OCI-LY3 (cell line): ENCODE data around the gene MTHFS.

Experiments used
- H2AFZ ChIP-seq: fragments of 200-600, 300-600 bp; shearing (Covaris generic); 2 replicates; pipeline ENCODE4 v1.6.0; 2014; ENCODE audit warnings: antibody characterized with exemption, low read depth, low read length
- H3K27ac ChIP-seq: fragments of 200-600, 300-600 bp; sonication (generic); 2 replicates; pipeline ENCODE4 v1.5.1; 2014; ENCODE audit warnings: mild to moderate bottlenecking, low read length, moderate library complexity, mixed read lengths
- H3K27me3 ChIP-seq: fragments of 200-600, 300-600 bp; sonication (generic); 2 replicates; pipeline ENCODE4 v1.6.1; 2014; ENCODE audit warnings: low read depth, low read length, mixed read lengths
- H3K36me3 ChIP-seq: fragments of 200-600, 300-600 bp; sonication (generic); replicated peaks from 2 replicates; pipeline ENCODE3; 2014; ENCODE audit warnings: low read depth, low read length, mixed read lengths
- H3K4me1 ChIP-seq: fragments of 300-600, 200-600 bp; sonication (generic); 2 replicates; pipeline ENCODE4 v1.6.1; 2014; ENCODE audit warnings: low read length, mixed read lengths
- H3K4me2 ChIP-seq: fragments of 200-600, 300-600 bp; sonication (generic); 2 replicates; pipeline ENCODE4 v1.6.1; 2014; ENCODE audit warnings: low read length, mixed read lengths
- H3K4me3 ChIP-seq: fragments of 300-600, 200-600 bp; sonication (generic); 2 replicates; pipeline ENCODE4 v1.5.1; 2014; ENCODE audit warnings: antibody characterized with exemption, mild to moderate bottlenecking, low read length, moderate library complexity
- H3K79me2 ChIP-seq: fragments of 300-600, 200-600 bp; shearing (Covaris generic); 2 replicates; pipeline ENCODE4 v1.6.1; 2014; ENCODE audit warnings: mild to moderate bottlenecking, low read length, mixed read lengths
- H3K9ac ChIP-seq: fragments of 300-600, 200-600 bp; shearing (Covaris generic); 2 replicates; pipeline ENCODE4 v1.6.0; 2014; ENCODE audit warnings: mild to moderate bottlenecking, low read length, moderate library complexity
- H3K9me3 ChIP-seq: fragments of 200-600, 300-600 bp; shearing (Covaris generic); 2 replicates; pipeline ENCODE4 v1.6.1; 2014; ENCODE audit warnings: low read length, mixed read lengths; ENCODE audit not compliant: insufficient read depth
- H4K20me1 ChIP-seq: fragments of 200-600, 300-600 bp; sonication (generic); 2 replicates; pipeline ENCODE4 v1.6.1; 2016; ENCODE audit warnings: low read length, mixed read lengths; ENCODE audit not compliant: insufficient read depth
- CTCF ChIP-seq: fragments of 200-600, 300-600 bp; sonication (generic); IDR thresholded peaks from 2 replicates; pipeline ENCODE4 v1.5.1; 2014; ENCODE audit warnings: antibody characterized with exemption, low read length, low read depth
- EZH2phosphoT487 ChIP-seq: fragments of 200-600 bp; shearing (Covaris generic); IDR thresholded peaks from 2 replicates; pipeline ENCODE4 v1.6.1; 2018; ENCODE audit warnings: antibody characterized with exemption, mixed run types, low read depth

The MTHFS gene

DNA sequence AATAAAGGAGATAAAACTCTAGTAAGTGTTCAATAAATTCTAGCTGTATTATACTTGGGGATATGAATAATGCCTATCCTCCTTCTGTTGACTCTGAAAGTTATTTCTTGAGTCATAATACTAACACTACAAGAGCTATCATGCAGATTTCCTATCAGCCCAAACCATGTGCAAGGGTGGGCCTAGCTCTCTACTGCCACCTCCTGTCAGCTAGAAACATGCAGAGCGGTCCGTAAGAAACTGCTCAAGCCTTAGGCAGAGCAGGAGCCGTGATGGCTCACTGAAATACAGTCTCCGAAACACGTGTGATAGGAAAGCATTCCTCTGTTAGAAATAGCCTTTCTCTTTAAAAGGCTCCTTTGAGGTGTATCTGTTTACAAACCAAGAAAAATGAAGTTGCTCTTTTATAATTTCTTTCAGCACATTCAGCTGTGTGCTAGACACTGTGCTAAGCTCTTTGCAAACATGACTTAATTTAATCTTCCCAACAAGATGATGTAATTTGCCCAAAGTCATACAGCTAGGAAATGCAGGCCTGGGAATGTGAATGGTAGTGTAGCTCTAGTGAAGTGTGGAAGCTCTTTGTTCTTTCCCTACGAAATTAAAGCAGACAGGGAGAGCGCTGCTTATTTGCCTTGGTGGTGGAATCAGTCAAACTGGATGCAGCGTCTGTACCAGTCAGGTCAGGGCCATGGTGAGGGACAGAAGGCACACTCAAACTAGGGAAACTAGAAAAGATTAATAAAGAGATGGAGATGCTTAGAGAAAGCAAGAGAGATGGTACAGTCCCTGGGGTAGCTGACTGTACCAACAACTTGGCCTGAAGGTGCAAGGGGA is 43.1 kb downstream of the MTHFS start:
- Histone ChIP-seq H2AFZ (no peak overlapping the region), H3K27me3 (no peaks in the 10 kb centered on the region), H3K4me1 (peaks cover 31% of the 10 kb centered on the region), H3K27ac (no peak overlapping the region), H3K36me3 (peaks cover 5% of the 10 kb centered on the region), H4K20me1 (no peaks in the 10 kb centered on the region), H3K9ac (peak overlapping the region; percentile 11; the same call in 1 of the 2 replicates), H3K4me2 (peak overlapping the region; percentile 34), H3K9me3 (no peaks in the 10 kb centered on the region), H3K79me2 (peaks cover 6% of the 10 kb centered on the region; the same call in 1 of the 2 replicates), H3K4me3 (no peak overlapping the region)
- peak; percentile 98 for TF ChIP-seq CTCF
- TF ChIP-seq EZH2phosphoT487: no peak

- Histone ChIP-seq H3K27me3 (no peaks in the 10 kb centered on the region), H3K27ac (peak overlapping the region; percentile 14; the same call in 1 of the 2 replicates), H3K9me3 (no peaks in the 10 kb centered on the region), H3K79me2 (peaks cover 15% of the 10 kb centered on the region; the same call in 1 of the 2 replicates), H3K4me2 (no peak overlapping the region), H2AFZ (no peak overlapping the region), H3K4me1 (peaks cover 31% of the 10 kb centered on the region), H3K36me3 (peaks cover 10% of the 10 kb centered on the region), H3K9ac (no peak overlapping the region), H4K20me1 (no peaks in the 10 kb centered on the region), H3K4me3 (no peak overlapping the region)
- TF ChIP-seq CTCF (peak; percentile 99), EZH2phosphoT487 (no peak)
Measured at GRCh38 chr15:79849789-79850188, 47.0 kb downstream of the MTHFS start.

DNA sequence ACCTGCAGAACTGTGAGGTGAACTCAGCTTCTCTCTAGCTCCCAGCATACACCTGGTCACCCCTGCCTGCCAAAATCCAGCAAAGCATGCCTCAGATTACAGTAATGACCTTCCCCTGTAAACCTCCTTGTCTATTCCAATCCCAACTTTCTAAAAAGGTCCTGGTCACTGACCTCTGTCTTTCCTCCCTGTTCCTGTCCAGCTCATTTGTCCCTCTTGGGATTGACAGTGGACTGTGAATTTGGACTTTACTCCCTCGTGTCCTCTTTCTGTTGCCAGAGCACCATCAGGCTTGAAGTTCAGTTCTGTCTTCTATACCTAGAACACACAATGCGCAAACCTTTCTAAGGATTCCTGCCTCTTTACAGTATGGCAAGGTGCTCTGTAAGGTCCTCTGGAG is 50.3 kb downstream of the MTHFS start:
- no peak for TF ChIP-seq EZH2phosphoT487
- TF ChIP-seq CTCF: no peak
- Histone ChIP-seq H2AFZ (no peak overlapping the region), H3K27ac (no peak overlapping the region), H3K27me3 (no peaks in the 10 kb centered on the region), H3K79me2 (peaks cover 13% of the 10 kb centered on the region; the same call in 1 of the 2 replicates), H3K9me3 (no peaks in the 10 kb centered on the region), H3K4me3 (no peak overlapping the region), H3K9ac (no peak overlapping the region), H3K4me1 (peaks cover 19% of the 10 kb centered on the region), H4K20me1 (no peaks in the 10 kb centered on the region), H3K4me2 (no peak overlapping the region), H3K36me3 (peaks cover 20% of the 10 kb centered on the region)

DNA sequence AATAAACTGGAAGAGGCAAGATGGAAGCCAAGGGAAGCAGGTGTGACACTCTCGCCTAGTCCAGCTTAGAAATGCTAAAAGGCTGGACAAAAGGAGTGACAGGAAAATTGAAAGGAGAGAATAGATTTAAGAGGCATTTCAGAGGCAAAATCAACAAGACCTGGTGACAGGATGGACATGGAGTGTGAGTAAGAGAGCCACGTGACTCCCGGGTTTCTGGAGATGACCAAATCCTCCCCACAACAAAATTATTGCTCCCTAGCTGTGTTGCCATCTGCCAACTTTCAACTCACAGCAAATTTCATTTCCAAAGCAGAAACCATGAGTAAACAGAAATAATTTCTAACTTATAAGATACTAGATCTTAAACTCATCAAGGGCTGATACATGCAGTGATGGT is 52.6 kb downstream of the MTHFS start:
- Histone ChIP-seq H2AFZ (no peak overlapping the region), H3K4me3 (no peak overlapping the region), H3K27me3 (no peaks in the 10 kb centered on the region), H3K79me2 (peaks cover 9% of the 10 kb centered on the region; the same call in 1 of the 2 replicates), H3K9me3 (no peaks in the 10 kb centered on the region), H3K36me3 (peaks cover 23% of the 10 kb centered on the region), H3K27ac (no peak overlapping the region), H3K4me1 (no peaks in the 10 kb centered on the region; the same call in 1 of the 2 replicates), H3K4me2 (no peak overlapping the region), H3K9ac (no peak overlapping the region), H4K20me1 (no peaks in the 10 kb centered on the region)
- no peak for TF ChIP-seq CTCF
- no peak for TF ChIP-seq EZH2phosphoT487
